Cerebellar cortex (tissue), 1 donor: ENCODE data around the gene STARD13.
"Not testable (repeated sequence)": the region's sequence is repeated elsewhere in the genome, so short reads cannot be mapped to it uniquely, and the experiment has no call there.

Experiments
- DNase-seq: peaks from one replicate; pipeline ENCODE4 v3.0.0-alpha.2; 2015; ENCODE audit warnings: low spot score

STARD13 gene

GRCh38 chr13:33196767-33197166 lies 88.8 kb downstream of the STARD13 start:
- DNase-seq = no peak

- no peak for DNase-seq
Observed at GRCh38 chr13:33195693-33196464, 89.7 kb downstream of the STARD13 start.

GRCh38 chr13:33194820-33195692 lies 90.5 kb downstream of the STARD13 start:
- DNase-seq = no peak

DNA sequence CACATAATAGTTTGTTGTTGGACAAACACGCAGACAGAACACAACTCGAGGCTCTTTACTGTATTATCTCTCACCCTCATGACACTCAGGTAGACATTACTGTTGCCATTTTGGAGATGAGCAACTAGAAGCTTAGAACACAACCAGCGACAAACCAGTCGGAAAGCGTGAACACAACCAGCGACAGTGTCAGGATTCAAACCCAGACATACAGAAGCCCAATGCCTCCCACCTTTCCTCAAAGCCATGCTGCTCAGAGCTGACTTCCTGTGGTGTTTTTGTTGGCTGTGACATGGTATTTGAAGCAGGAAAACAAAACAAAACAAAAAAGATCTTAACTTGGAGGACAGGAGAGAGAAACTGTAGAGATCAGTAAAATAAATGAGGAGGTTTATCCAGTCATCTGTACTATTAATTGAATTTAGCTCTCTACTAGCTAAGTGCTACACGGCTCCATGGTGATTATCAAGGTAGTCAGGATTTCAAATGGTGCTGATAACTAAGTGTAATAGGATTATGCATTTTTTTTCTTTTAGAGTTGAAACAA lies 92.1 kb downstream of the STARD13 start:
- no peak for DNase-seq

DNA sequence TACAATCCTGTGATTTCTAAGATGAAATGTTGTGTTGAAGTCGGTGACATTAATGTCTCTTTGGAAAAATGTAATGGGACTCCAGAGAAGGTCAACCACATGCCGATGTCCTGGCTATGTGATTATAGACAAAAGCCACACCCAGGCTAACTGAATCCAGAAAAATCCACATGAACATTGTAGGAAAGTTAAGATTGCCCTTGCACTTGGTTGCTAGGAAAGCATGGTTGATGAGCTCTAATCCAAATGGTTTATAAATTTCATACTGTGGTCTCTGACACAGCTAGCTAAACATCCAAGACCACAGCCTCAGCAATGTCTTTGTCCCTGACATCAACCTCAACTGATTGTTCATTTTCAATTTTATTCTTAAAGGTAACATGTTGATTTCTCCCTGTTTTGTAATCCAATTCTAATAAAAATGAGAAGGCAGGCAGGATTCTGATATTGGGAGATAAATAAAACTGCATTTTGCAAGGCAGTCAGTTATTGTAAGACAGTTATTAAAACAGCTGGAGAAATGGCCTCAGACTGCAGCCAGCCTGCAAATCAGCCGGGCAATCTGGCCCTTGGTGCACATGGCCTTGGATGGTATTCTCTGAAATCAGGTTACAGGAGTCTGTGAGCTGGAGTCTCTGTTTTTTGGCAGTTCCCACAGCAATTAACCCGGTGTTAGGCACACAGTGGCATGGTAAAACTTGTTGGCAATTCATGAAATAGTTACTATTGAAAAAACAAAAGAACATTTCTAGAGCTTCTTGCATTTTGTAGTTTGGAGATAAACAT lies 93.9 kb downstream of the STARD13 start:
- no peak for DNase-seq

GRCh38 chr13:33189470-33189869 lies 96.1 kb downstream of the STARD13 start:
- no peak for DNase-seq

DNA sequence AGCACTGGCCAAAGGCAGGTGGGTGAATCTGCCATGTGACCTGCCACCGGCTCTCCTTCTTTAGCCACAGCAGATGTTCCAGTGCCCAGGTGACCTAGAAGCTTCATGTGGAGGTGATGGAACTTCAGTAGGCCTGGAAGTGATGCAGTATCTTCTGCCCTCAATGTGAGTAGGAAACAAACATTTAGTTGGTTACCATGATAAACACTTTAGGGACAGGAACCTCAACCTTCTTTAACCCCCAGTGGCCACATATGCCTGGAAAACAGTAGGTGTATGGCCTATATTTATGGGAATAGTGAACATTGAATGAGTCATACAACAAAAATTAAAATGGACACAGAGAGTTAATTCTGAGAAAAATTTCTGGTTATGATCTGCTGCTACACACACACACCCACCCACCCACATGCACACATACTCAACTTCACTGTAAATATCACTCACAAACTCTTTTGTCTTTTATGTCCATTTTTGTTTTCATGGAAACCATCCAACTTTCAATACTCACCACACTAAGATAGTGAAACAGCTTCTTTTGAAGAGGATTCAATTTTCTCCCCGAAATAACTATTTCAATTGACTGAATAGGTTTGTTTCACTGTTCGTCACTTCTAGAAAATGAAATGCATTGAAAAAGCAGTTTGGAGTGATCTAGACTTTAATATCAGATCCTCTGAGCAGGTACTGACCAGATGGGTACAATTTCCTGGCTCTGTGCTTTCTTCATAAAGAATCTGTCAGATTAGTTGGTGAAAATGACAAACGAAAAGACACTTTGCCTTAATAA lies 97.3 kb downstream of the STARD13 start:
- no peak for DNase-seq

GRCh38 chr13:33186861-33187291 lies 98.7 kb downstream of the STARD13 start:
- DNase-seq = no peak

DNA sequence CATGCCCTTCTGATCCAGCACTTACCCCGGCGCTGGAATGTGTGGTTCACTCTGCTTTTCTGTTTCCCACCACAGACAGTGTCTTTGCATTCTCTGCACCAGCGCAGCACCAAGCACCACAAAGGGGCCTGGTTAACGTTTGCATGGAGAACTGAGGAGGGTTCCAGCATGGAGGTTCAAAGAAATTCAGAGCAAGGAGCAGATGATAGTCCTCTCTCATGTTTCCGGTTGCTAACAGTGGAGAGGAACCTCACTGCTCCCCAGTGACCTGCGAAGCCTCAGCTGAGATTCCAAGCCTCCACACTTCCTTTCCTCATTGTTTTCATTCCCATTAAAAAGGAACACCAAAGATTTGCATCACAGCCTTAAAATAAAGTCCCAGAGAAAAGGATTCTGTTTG lies 99.7 kb downstream of the STARD13 start:
- no peak for DNase-seq

- DNase-seq = no peak
Observed at GRCh38 chr13:33184530-33184929, 101.0 kb downstream of the STARD13 start.

GRCh38 chr13:33184112-33184490 lies 101.5 kb downstream of the STARD13 start:
- no peak for DNase-seq

DNA sequence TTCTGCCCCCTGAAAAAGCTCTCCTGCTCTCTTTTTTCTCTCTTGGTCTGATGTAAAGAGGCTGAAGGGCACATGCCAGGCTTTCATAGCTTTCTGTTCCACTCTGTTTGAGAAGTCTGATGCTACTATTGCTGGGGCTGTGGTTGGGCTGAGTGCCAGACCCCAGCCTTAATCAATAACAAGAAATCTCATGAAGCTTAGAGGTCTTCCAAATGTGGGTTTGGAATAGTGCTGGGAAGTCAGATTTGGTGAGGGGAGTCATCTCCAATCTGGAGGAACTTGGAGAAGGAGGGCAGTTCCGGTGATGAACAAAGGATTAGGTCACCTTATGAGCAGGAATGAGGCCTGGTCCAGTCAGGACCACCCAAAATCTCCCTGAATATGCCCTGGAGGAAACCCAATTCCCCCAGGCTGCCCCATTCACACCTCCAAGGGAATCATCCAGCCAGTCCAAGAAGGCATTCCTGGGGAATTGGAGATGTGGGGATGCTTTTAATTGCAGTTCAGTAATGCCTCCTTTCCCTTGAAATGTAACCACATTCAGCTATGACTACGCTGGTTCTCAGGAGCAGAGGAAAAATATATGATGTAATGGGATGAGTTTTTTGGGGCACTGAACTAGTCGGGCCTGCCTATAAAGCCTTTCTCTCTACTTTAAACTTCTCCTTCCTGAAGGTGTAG lies 102.0 kb downstream of the STARD13 start:
- no peak for DNase-seq

GRCh38 chr13:33182729-33183128 lies 102.8 kb downstream of the STARD13 start:
- DNase-seq = no peak

DNA sequence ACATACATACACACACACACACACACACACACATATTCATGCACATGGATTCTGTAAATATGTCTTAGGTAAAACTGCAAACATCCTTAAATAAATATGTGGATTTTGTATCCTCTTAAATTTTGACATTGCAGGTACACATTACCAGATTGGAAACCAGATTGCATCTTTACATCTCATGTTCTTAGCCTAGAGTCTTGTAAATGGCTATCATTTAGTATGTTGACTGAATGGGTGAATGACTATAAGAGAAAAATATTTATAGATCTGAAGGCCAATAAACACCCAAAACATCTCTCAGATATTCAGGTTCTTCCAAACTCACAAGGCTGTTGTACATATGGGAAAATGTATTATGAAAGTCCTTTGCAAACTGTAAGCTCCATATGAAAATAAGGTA lies 104.3 kb downstream of the STARD13 start:
- DNase-seq = no peak

- no peak for DNase-seq
Observed at GRCh38 chr13:33180122-33180804, 105.3 kb downstream of the STARD13 start.

GRCh38 chr13:33179463-33179862 lies 106.1 kb downstream of the STARD13 start:
- no peak for DNase-seq

GRCh38 chr13:33178209-33178840 lies 107.2 kb downstream of the STARD13 start:
- DNase-seq = no peak

DNA sequence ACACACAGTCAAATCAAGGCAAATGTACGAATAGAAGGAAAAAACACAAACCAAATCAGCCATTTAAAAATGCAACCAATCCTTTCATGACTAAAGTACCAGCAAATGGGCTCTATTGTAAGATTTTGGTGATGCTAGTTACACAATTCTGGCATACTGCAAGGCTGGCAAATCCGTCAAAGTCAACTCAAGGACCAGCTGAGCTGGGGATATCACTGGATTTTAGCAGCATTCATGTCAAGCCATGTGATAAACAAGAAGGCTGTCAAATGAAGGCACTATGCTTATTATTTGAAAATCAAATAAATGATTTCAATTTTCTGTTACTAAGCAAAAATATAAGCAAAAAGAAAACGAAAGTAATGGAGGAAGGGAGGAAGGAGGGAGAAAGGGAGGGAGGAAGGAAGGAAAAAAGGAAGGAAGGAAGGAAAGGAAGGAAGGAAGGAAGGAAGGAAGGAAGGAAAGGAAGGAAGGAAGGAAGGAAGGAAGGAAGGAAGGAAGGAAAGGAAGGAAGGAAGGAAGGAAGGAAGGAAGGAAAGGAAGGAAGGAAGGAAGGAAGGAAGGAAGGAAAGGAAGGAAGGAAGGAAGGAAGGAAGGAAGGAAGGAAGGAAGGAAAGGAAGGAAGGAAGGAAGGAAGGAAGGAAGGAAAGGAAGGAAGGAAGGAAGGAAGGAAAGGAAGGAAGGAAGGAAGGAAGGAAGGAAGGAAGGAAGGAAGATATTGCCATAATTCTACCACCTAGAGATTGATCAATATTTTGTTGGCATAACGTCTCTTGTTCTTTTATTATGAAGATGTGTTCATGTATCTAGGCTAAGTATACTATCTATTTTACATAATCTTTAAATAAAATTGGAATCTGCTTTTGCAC lies 108.0 kb downstream of the STARD13 start:
- DNase-seq = not testable (repeated sequence)

- DNase-seq = no peak
Observed at GRCh38 chr13:33176526-33176925, 109.0 kb downstream of the STARD13 start.
